Measurements from ENCODE around the gene GRAPL. TPM values are rescaled to one million over a fixed set of nuclear protein-coding genes. Genes with fewer than 3 reads are reported as not detected.
"Not testable (repeated sequence)": the region's sequence is repeated elsewhere in the genome, so short reads cannot be mapped to it uniquely, and the experiment has no call there.

Gene GRAPL
- total RNA-seq, 1 experiment from 2014 or later: not detected

GRCh38 chr17:19188870-19189708 is 61.7 kb downstream of the GRAPL start:
- DNase-seq (ENCODE audit: low read depth): not testable (repeated sequence)

GRCh38 chr17:19189781-19190405 is 62.5 kb downstream of the GRAPL start:
- DNase-seq (ENCODE audit: low read depth): not testable (repeated sequence)

GRCh38 chr17:19196382-19197204 is 69.2 kb downstream of the GRAPL start:
- not testable (repeated sequence) for DNase-seq (ENCODE audit: low read depth)

DNA sequence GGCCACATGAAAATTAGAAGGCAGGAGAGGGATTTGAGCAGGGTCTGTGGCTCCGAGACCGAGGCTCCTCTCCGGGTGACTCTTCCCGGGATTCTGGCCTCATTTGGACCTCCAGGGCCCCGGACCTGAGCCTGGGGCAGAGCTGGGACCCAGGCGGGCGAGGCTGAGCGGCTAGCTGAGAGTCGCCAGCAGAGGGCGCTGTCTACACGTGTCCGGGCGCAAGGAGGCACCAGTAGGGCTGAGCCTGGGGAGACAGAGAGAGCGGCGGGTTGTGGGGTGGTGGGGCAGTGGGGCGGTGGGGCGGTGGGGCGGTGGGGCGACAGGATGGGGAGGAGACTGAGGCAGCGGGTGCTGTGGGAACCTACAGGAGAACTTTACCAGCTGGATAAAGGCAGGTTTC is 75.1 kb downstream of the GRAPL start:
- not testable (repeated sequence) for DNase-seq (ENCODE audit: low read depth)

DNA sequence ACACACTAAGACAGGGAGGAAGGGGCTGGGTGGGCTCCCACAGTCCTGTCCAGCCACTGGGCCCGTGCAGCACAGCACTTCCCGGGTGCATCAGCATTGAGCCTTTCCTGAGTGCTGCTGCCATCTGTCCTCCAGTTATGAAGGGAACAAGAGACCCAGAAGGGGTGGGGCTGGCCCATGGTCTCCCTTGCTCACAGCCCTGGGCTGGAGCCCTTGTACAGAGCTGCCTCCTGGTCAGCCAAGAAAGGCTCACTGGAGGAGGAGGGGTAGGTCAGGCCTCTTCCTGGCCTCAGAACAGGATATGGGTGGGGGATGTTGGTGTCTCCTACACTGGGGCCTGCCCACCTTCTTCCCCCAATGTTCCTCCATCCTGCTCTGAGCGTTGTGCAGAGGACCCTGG is 76.0 kb downstream of the GRAPL start:
- DNase-seq (ENCODE audit: low read depth): not testable (repeated sequence)

Other genes with a start within 250 kb of the GRAPL start
- gene SLC5A10, start 175.4 kb upstream of the GRAPL start, total RNA-seq (2014; rRNA removed; shearing (Covaris generic)): 0.27 TPM in 1 of 2 replicates, not detected in the other
- gene FAM83G, start 122.8 kb upstream of the GRAPL start, total RNA-seq (2014; rRNA removed; shearing (Covaris generic)): 6.5 and 15.0 TPM in 2 replicates
- gene GRAP, start 80.6 kb upstream of the GRAPL start, total RNA-seq (2014; rRNA removed; shearing (Covaris generic)): 0.07 and 0.59 TPM in 2 replicates
- gene EPN2, start 109.8 kb downstream of the GRAPL start, total RNA-seq (2014; rRNA removed; shearing (Covaris generic)): 19.1 and 34.0 TPM in 2 replicates
- gene B9D1, start 235.1 kb downstream of the GRAPL start, total RNA-seq (2014; rRNA removed; shearing (Covaris generic)): 20.6 and 31.7 TPM in 2 replicates

Data from M059J (cell line).